ENCODE data around the gene SH2D3A. TPM values are rescaled to one million over a fixed set of nuclear protein-coding genes. Genes with fewer than 3 reads are reported as not detected.

The SH2D3A gene
- 28.5 and 76.7 TPM in 2 replicates for total RNA-seq (2022)
- Bru-seq, nascent RNA: percentile 65 among the genes with signal in this experiment
- percentile 56 among the genes with signal in this experiment for BruChase-seq, experiment 1, labeled RNA remaining after a 6-hour chase
- BruChase-seq, experiment 2, labeled RNA remaining after a 2-hour chase: percentile 52 among the genes with signal in this experiment
- long read RNA-seq, transcript SH2D3A-201 (10 exons, 2,296 nt): major isoform, 39 of 119 reads
- long read RNA-seq, partial matches to known transcripts: 29 of 119 reads
- long read RNA-seq, other reads (novel, unspliced or antisense): 51 of 119 reads

GRCh38 chr19:6767357-6768235, at the start of gene SH2D3A:
Gene SH2D3A (minus strand): TSS chr19:6767435. CDS start chr19:6763748, 3,687 bp downstream.
- H3K9me3 Mint-ChIP-seq (ENCODE audit: unreplicated experiment): no peaks in the 10 kb centered on the region
- ChIA-PET POLR2A (interaction anchor here (0.6 to 4.9 kb wide), 11 partner anchors 13 to 971 kb away, joined by 3 to 88 read pairs (median 7); partner anchors contain the start of genes C3, GPR108, SLC25A23 and TRIP10), CTCF (interaction anchor here (0.9 kb wide), 1 partner anchor 29 kb away, joined by 3 read pairs; no protein-coding TSS in a partner anchor)
- peak within 1 kb of the TSS; percentile 74 for H3K27ac Mint-ChIP-seq (ENCODE audit: low read depth, unreplicated experiment)
- H3K4me1 Mint-ChIP-seq (ENCODE audit: insufficient read depth, unreplicated experiment): peaks cover 10% of the 10 kb centered on the region
- TF ChIP-seq CTCF (IDR thresholded peaks at IDR 0.05; ENCODE audit: unreplicated experiment): no peak
- intact Hi-C loops (cut with micrococcal nuclease): loop anchor here (1.0 kb wide), 1 partner anchor 95 kb away; no protein-coding TSS in a partner anchor
- peaks cover 18% of the 10 kb centered on the region for H3K36me3 Mint-ChIP-seq (ENCODE audit: insufficient read depth, unreplicated experiment)
- BruUV-seq (replicated peaks): no TSS peak
- no peaks in the 10 kb centered on the region for H3K27me3 Mint-ChIP-seq (ENCODE audit: insufficient read depth, unreplicated experiment)
- H3K4me3 Mint-ChIP-seq (ENCODE audit: unreplicated experiment): peak within 1 kb of the TSS; percentile 76
- DNase-seq (ENCODE audit: unreplicated experiment): peak; percentile 96

GRCh38 chr19:6813659-6814058, 46.4 kb upstream of the SH2D3A start:
- H3K27me3 Mint-ChIP-seq (ENCODE audit: insufficient read depth, unreplicated experiment): peaks cover 14% of the 10 kb centered on the region
- no peak overlapping the region for H3K27ac Mint-ChIP-seq (ENCODE audit: low read depth, unreplicated experiment)
- BruUV-seq (replicated peaks): no TSS peak
- ChIA-PET POLR2A (interaction anchor here (0.6 to 1.7 kb wide), 3 partner anchors 22 to 47 kb away, joined by 3 to 6 read pairs (median 3); partner anchors contain the start of gene SH2D3A), CTCF (interaction anchor here (0.9 kb wide), 2 partner anchors 50 to 55 kb away, joined by 3 to 4 read pairs; no protein-coding TSS in a partner anchor)
- no peaks in the 10 kb centered on the region for H3K9me3 Mint-ChIP-seq (ENCODE audit: unreplicated experiment)
- no peak for DNase-seq (ENCODE audit: unreplicated experiment)
- H3K4me1 Mint-ChIP-seq (ENCODE audit: insufficient read depth, unreplicated experiment): peaks cover 10% of the 10 kb centered on the region
- H3K36me3 Mint-ChIP-seq (ENCODE audit: insufficient read depth, unreplicated experiment): no peaks in the 10 kb centered on the region
- no peak for TF ChIP-seq CTCF (IDR thresholded peaks at IDR 0.05; ENCODE audit: unreplicated experiment)
- no peak overlapping the region for H3K4me3 Mint-ChIP-seq (ENCODE audit: unreplicated experiment)
- intact Hi-C loops (cut with micrococcal nuclease): no loop called here

GRCh38 chr19:6812612-6813011, 45.4 kb upstream of the SH2D3A start:
- TF ChIP-seq CTCF (IDR thresholded peaks at IDR 0.05; ENCODE audit: unreplicated experiment): no peak
- POLR2A ChIA-PET: no interaction called here
- Mint-ChIP-seq H3K4me1 (ENCODE audit: insufficient read depth, unreplicated experiment) (peaks cover 10% of the 10 kb centered on the region), H3K9me3 (ENCODE audit: unreplicated experiment) (no peaks in the 10 kb centered on the region), H3K4me3 (ENCODE audit: unreplicated experiment) (no peak overlapping the region), H3K36me3 (ENCODE audit: insufficient read depth, unreplicated experiment) (no peaks in the 10 kb centered on the region), H3K27me3 (ENCODE audit: insufficient read depth, unreplicated experiment) (peaks cover 18% of the 10 kb centered on the region), H3K27ac (ENCODE audit: low read depth, unreplicated experiment) (no peak overlapping the region)
- CTCF ChIA-PET: interaction anchor here (0.5 to 0.9 kb wide), 2 partner anchors 51 to 305 kb away, joined by 3 read pairs; no protein-coding TSS in a partner anchor
- BruUV-seq (replicated peaks): no TSS peak
- DNase-seq (ENCODE audit: unreplicated experiment): no peak
- intact Hi-C loops (cut with micrococcal nuclease): no loop called here

- POLR2A ChIA-PET: interaction anchor here (0.7 kb wide), 1 partner anchor 138 kb away, joined by 3 read pairs; no protein-coding TSS in a partner anchor
- CTCF ChIA-PET: no interaction called here
- intact Hi-C loops (cut with micrococcal nuclease): no loop called here
- Mint-ChIP-seq H3K4me3 (ENCODE audit: unreplicated experiment) (no peak overlapping the region), H3K9me3 (ENCODE audit: unreplicated experiment) (no peaks in the 10 kb centered on the region), H3K27me3 (ENCODE audit: insufficient read depth, unreplicated experiment) (peaks cover 18% of the 10 kb centered on the region), H3K4me1 (ENCODE audit: insufficient read depth, unreplicated experiment) (peaks cover 10% of the 10 kb centered on the region), H3K36me3 (ENCODE audit: insufficient read depth, unreplicated experiment) (no peaks in the 10 kb centered on the region), H3K27ac (ENCODE audit: low read depth, unreplicated experiment) (no peak overlapping the region)
- TF ChIP-seq CTCF (IDR thresholded peaks at IDR 0.05; ENCODE audit: unreplicated experiment): no peak
- no TSS peak for BruUV-seq (replicated peaks)
- peak; percentile 75 for DNase-seq (ENCODE audit: unreplicated experiment)
Measured at GRCh38 chr19:6811906-6812305, 44.7 kb upstream of the SH2D3A start.
